H9 (cell line): ENCODE results near the gene POLA1. TPM values are rescaled to one million over a fixed set of nuclear protein-coding genes. Genes with fewer than 3 reads are reported as not detected.

ENCODE experiments used
- DNase-seq: peaks from one replicate; pipeline ENCODE4 v3.0.0-alpha.2; 2017
- H2AFZ ChIP-seq: one replicate; pipeline ENCODE4 v1.6.1; 2013; ENCODE audit warnings: mild to moderate bottlenecking, low read length, control low read depth, moderate library complexity
- H2AK5ac ChIP-seq: 2 replicates; pipeline ENCODE4 v1.6.1; 2013; ENCODE audit warnings: low read length, control low read depth, mixed read lengths; ENCODE audit not compliant: insufficient read length
- H2BK120ac ChIP-seq: one replicate; pipeline ENCODE4 v1.6.1; 2013; ENCODE audit warnings: low read depth, mild to moderate bottlenecking, low read length, control low read depth, inconsistent platforms; ENCODE audit not compliant: poor library complexity, severe bottlenecking
- H2BK12ac ChIP-seq: 2 replicates; pipeline ENCODE4 v1.6.1; 2013; ENCODE audit warnings: low read length, control low read depth, mixed read lengths, low read depth; ENCODE audit not compliant: insufficient read length
- H2BK15ac ChIP-seq: 2 replicates; pipeline ENCODE4 v1.6.1; 2013; ENCODE audit warnings: low read depth, low read length, control low read depth
- H2BK20ac ChIP-seq: one replicate; pipeline ENCODE4 v1.6.1; 2013; ENCODE audit warnings: low read depth, mild to moderate bottlenecking, low read length, control low read depth, inconsistent platforms; ENCODE audit not compliant: poor library complexity, severe bottlenecking
- H2BK5ac ChIP-seq: 2 replicates; pipeline ENCODE4 v1.6.1; 2013; ENCODE audit warnings: low read length, control low read depth, mixed read lengths; ENCODE audit not compliant: insufficient read length
- H3K14ac ChIP-seq: 2 replicates; pipeline ENCODE4 v1.6.1; 2013; ENCODE audit warnings: low read length, control low read depth; ENCODE audit not compliant: insufficient read depth
- H3K18ac ChIP-seq: 2 replicates; pipeline ENCODE4 v1.6.1; 2013; ENCODE audit warnings: low read depth, mild to moderate bottlenecking, mixed read lengths, low read length, control low read depth; ENCODE audit not compliant: insufficient read length
- H3K23ac ChIP-seq: 2 replicates; pipeline ENCODE4 v1.6.1; 2013; ENCODE audit warnings: low read length, control low read depth, mixed read lengths, low read depth; ENCODE audit not compliant: insufficient read length
- H3K23me2 ChIP-seq: 2 replicates; pipeline ENCODE4 v1.6.1; 2013; ENCODE audit warnings: low read depth, mild to moderate bottlenecking, mixed read lengths, low read length, control low read depth; ENCODE audit not compliant: insufficient read length, poor library complexity, severe bottlenecking
- H3K27ac ChIP-seq: 2 replicates; pipeline ENCODE4 v1.5.1; 2013; ENCODE audit warnings: low read length, control low read depth, mixed read lengths, low read depth; ENCODE audit not compliant: insufficient read length
- H3K27me3 ChIP-seq: 2 replicates; pipeline ENCODE4 v1.6.1; 2013; ENCODE audit warnings: low read length, control low read depth, inconsistent platforms; ENCODE audit not compliant: insufficient read depth
- H3K4ac ChIP-seq: 2 replicates; pipeline ENCODE4 v1.6.1; 2013; ENCODE audit warnings: low read depth, mild to moderate bottlenecking, control low read depth, inconsistent platforms, low read length, moderate library complexity
- H3K4me1 ChIP-seq: 2 replicates; pipeline ENCODE4 v1.6.1; 2013; ENCODE audit warnings: low read length, control low read depth, inconsistent platforms; ENCODE audit not compliant: insufficient read depth
- H3K4me2 ChIP-seq: 2 replicates; pipeline ENCODE4 v1.6.1; 2013; ENCODE audit warnings: low read length, control low read depth, mixed read lengths; ENCODE audit not compliant: insufficient read length, insufficient read depth
- H3K56ac ChIP-seq: 2 replicates; pipeline ENCODE4 v1.6.1; 2013; ENCODE audit warnings: low read depth, mild to moderate bottlenecking, mixed read lengths, low read length, control low read depth; ENCODE audit not compliant: insufficient read length
- H3K79me1 ChIP-seq: 2 replicates; pipeline ENCODE4 v1.6.1; 2013; ENCODE audit warnings: low read depth, mild to moderate bottlenecking, moderate library complexity, low read length, control low read depth, inconsistent platforms; ENCODE audit not compliant: insufficient read depth, poor library complexity, severe bottlenecking
- H3K79me2 ChIP-seq: 2 replicates; pipeline ENCODE4 v1.6.1; 2013; ENCODE audit warnings: low read length, control low read depth, inconsistent platforms; ENCODE audit not compliant: insufficient read depth
- H3K9ac ChIP-seq: 2 replicates; pipeline ENCODE4 v1.6.1; 2013; ENCODE audit warnings: low read length, control low read depth, mixed read lengths; ENCODE audit not compliant: insufficient read length; ENCODE audit errors: extremely low read depth
- H3K9me3 ChIP-seq: one replicate; pipeline ENCODE4 v1.6.1; 2013; ENCODE audit warnings: low read depth, low read length, inconsistent platforms; ENCODE audit not compliant: control insufficient read depth
- H3T11ph ChIP-seq: one replicate; pipeline ENCODE4 v1.6.1; 2013; ENCODE audit warnings: mild to moderate bottlenecking, low read length, control low read depth, inconsistent platforms
- H4K20me1 ChIP-seq: one replicate; pipeline ENCODE4 v1.6.1; 2013; ENCODE audit not compliant: control insufficient read depth, insufficient read length, insufficient read depth
- H4K5ac ChIP-seq: 2 replicates; pipeline ENCODE4 v1.6.1; 2013; ENCODE audit warnings: low read depth, mild to moderate bottlenecking, mixed read lengths, low read length, control low read depth; ENCODE audit not compliant: insufficient read length
- H4K8ac ChIP-seq: replicated peaks from 2 replicates; pipeline ENCODE4 v1.6.1; 2013; ENCODE audit warnings: low read length, control low read depth, mixed read lengths, low read depth; ENCODE audit not compliant: insufficient read length
- H4K91ac ChIP-seq: 2 replicates; pipeline ENCODE4 v1.6.1; 2013; ENCODE audit warnings: low read depth, mild to moderate bottlenecking, moderate library complexity, mixed read lengths, low read length, control low read depth; ENCODE audit not compliant: insufficient read length
- H3K27ac Mint-ChIP-seq, 3 experiments: 2 replicates in 2 of 3; 3 replicates in 1 of 3; pipeline ENCODE4 v1.8.0; 2020 to 2021; ENCODE audit warnings: mixed read lengths in 3 of 3, mild to moderate bottlenecking in 1 of 3, moderate library complexity in 1 of 3
- H3K27me3 Mint-ChIP-seq: 2 replicates; pipeline ENCODE4 v1.8.0; 2021; ENCODE audit warnings: low read depth, mild to moderate bottlenecking, moderate library complexity, mixed read lengths
- H3K36me3 Mint-ChIP-seq, 3 experiments: 2 replicates in 2 of 3; 3 replicates in 1 of 3; pipeline ENCODE4 v1.8.0; 2020 to 2021; ENCODE audit warnings: low read depth in 3 of 3, mixed read lengths in 3 of 3; ENCODE audit not compliant: insufficient read depth in 1 of 3
- H3K4me1 Mint-ChIP-seq, 2 experiments: 2 replicates each; pipeline ENCODE4 v1.8.0; 2020; ENCODE audit warnings: mixed read lengths in 2 of 2
- H3K4me3 Mint-ChIP-seq, 2 experiments: 2 replicates in 1 of 2; 3 replicates in 1 of 2; pipeline ENCODE4 v1.8.0; 2020 to 2021; ENCODE audit warnings: mild to moderate bottlenecking in 2 of 2, mixed read lengths in 2 of 2, moderate library complexity in 1 of 2
- H3K9me3 Mint-ChIP-seq, 2 experiments: 2 replicates in 1 of 2; 3 replicates in 1 of 2; pipeline ENCODE4 v1.8.0; 2020; ENCODE audit warnings: mild to moderate bottlenecking in 2 of 2, mixed read lengths in 2 of 2, moderate library complexity in 1 of 2
- CTCF ChIP-seq: fragments of 200-600 bp; sonication (generic); conservative IDR thresholded peaks from 3 replicates; pipeline ENCODE4 v1.8.0; 2021; ENCODE audit warnings: antibody characterized with exemption, mild to moderate bottlenecking
- WGBS: extraction: QIAGEN DNeasy Blood & Tissue Kit; methylation state at CpG from one replicate; pipeline ENCODE4 v1.1.7; 2013; ENCODE audit warnings: missing lambda C conversion rate, low lambda C conversion rate, mixed read lengths; ENCODE audit not compliant: insufficient read length; ENCODE audit errors: extremely low coverage; 5-methylcytosine and 5-hydroxymethylcytosine counted together
- total RNA-seq: library from RNA; stranded (reverse); gene quantifications from 2 replicates; pipeline ENCODE4 v1.2.1, GENCODE V29; 2021

The POLA1 gene
- total RNA-seq, 1 experiment from 2014 or later = 60.2 TPM

DNA sequence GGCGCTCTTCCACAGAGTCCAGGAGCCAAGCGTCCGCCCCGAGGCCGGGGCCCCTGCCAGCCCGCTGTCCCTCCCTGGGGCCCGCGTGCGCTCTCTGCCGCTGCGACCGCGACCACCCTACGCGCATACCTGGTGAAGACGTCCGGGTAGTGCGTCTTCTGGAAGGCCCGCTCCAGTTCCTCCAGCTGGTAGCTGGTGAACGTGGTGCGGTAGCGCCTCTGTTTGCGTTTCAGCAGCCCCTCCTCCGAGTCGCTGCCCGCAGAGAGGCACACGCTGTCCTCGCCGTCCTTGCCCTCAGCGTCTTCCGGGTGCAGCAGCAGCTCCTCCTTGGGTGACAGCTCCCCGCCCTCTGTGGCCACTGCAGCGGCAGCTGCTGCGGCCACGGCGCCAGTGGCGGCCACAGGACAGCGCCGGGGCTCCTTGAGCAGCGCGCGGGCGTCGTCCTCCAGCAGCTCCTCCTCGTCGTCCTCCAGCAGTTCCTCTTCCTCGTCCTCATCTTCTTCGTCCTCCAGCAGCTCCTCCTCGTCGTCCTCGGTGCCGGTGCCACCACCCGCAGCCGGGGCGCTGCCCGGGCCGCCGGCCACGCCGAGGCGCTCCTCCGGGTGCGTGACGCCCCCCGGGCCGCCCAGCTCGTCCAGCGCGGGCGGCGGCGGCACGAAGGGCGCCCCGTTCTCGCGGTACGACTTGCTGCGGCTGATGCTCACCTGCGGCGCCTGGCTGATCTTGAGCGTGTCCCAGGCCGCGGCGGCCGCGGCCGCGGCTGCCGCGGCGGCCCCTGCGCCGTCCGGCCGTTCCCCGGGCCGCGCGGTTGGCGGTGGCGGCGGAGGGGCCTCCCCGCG is 319.3 kb downstream of the POLA1 start:
- no peak overlapping the region for H3K27ac Mint-ChIP-seq
- Histone ChIP-seq H2BK5ac (no peak overlapping the region), H3K9ac (no peak overlapping the region), H3K23ac (no peak overlapping the region), H3K4me2 (peak overlapping the region; percentile 61), H3K23me2 (peaks cover 15% of the 10 kb centered on the region), H3K18ac (no peak overlapping the region), H2BK15ac (no peak overlapping the region; the same call in 1 of the 2 replicates), H4K20me1 (no peaks in the 10 kb centered on the region), H2AK5ac (no peak overlapping the region), H3K4me1 (no peaks in the 10 kb centered on the region; the same call in 1 of the 2 replicates), H4K91ac (no peak overlapping the region), H2AFZ (no peak overlapping the region), H3K27ac (no peak overlapping the region), H3K56ac (no peak overlapping the region), H4K8ac (no peak overlapping the region), H3K79me2 (no peaks in the 10 kb centered on the region), H3K14ac (no peak overlapping the region), H2BK12ac (no peak overlapping the region), H3K4ac (no peak overlapping the region), H3K27me3 (peaks cover 91% of the 10 kb centered on the region), H3T11ph (no peak overlapping the region), H4K5ac (no peak overlapping the region), H2BK120ac (no peak overlapping the region), H3K9me3 (no peaks in the 10 kb centered on the region), H3K79me1 (no peaks in the 10 kb centered on the region), H2BK20ac (no peak overlapping the region)
- no peak for TF ChIP-seq CTCF
- peak; percentile 74 for DNase-seq
- no CpG with 5 or more reads among the region's 105 CpGs for WGBS
- H3K27me3 Mint-ChIP-seq = peaks cover 98% of the 10 kb centered on the region
- H3K36me3 Mint-ChIP-seq = peaks cover 0 to under 1% (median 0%) of the 10 kb centered on the region in 3 experiments; a peak in 1 of 7 replicates
- peaks cover 35 to 76% of the 10 kb centered on the region in 2 experiments for H3K4me1 Mint-ChIP-seq
- peaks cover 4 to 5% of the 10 kb centered on the region in 2 experiments; a peak in 3 of 5 replicates for H3K9me3 Mint-ChIP-seq
- peak overlapping the region; percentile 43 to 76 for H3K4me3 Mint-ChIP-seq
